ENCODE measurements around the gene CKAP2L.

The CKAP2L gene

DNA sequence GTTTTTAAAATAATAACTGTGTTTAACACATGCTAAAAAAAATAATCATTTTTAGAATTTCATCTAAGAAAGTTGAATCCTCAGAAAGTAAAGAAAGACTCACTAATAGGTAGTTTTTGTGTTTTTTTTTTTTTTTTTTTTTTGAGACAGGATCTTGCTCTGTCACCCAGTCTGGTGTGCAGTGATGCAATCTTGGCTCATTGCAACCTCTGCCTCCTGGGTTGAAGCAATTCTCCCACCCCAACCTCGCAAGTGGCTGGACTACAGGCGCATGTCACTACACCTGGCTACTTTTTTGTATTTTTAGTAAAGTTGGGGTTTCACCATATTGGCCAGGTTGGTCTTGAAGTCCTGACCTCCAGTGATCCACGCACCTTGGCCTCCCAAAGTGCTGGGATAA is 7.1 kb downstream of the CKAP2L start:
- DNase-seq, result no peak

DNA sequence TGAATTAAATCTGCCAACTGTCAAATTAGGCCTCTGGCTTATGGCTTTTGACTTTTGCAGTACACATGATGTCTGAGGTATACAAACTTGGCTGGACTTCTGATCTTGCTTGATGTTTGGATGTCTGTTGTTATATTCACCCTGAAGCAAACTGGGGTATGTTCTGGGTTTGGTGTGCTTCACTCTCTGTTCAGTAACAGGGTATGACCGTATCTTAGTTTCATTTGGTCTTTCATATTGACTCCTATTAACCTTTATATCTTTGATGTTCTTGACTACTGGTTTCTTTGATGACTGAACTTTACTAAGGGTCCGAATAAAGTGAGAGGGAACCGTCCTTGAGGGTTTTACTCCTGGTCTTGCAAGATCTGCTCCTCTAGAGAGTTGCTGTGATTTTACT is 8.2 kb downstream of the CKAP2L start:
- DNase-seq, result no peak

DNA sequence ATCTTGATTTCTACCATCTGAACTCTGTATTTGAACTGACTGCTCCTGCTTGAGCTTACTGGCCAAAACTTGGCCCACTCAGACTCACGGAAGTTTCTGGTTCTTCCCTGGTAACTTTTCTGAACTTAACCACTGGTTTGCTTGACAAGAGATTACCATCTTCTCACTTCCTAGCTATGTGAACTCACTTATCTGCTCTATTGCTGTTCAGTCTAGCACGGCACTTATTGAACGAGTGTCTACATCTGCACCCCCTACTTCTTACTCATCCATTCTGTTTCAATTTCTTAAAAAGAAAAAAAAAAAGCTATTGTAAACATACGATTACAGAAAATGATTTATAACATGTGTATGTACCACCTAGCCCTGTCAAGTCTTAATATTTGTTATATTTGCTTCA is 9.0 kb downstream of the CKAP2L start:
- DNase-seq, result no peak

DNA sequence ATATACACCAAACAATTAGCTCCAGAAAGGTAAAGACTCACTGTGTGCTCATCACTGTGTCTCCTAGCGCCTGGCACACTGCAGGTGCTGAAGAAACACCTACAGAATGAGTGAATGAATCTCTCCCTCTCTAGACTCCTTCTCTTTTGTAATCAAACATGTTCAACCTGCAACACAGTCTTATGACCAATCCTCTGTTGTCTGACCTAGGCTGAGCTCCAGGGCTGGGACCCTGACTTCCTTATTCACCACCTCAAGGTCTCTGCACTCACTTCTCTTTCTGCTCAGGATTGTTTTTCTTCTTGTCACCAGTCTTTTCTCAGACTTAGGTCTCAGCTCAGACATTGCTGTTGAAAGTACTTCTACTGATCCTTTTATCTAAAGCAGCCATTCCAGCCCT is 9.8 kb downstream of the CKAP2L start:
- DNase-seq, result no peak

DNA sequence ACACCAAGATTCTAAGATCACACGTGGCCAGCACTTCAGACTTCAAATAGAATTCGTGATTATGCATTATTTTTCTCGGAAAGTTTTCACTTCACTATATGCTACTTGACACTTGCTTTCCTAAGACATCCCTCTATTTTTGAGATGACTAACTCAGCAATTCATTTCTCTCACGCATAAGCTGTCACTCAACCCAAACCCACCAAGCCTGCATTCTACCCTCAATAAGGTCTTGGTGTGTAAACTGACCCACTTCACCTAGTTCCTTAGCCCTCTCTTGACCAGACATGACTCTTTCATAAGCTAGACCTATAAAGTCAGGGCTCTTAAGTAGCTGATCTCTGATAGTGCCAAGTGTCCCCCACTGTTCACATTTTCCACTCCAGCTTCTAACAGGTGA is 11.7 kb downstream of the CKAP2L start:
- DNase-seq, result no peak

DNA sequence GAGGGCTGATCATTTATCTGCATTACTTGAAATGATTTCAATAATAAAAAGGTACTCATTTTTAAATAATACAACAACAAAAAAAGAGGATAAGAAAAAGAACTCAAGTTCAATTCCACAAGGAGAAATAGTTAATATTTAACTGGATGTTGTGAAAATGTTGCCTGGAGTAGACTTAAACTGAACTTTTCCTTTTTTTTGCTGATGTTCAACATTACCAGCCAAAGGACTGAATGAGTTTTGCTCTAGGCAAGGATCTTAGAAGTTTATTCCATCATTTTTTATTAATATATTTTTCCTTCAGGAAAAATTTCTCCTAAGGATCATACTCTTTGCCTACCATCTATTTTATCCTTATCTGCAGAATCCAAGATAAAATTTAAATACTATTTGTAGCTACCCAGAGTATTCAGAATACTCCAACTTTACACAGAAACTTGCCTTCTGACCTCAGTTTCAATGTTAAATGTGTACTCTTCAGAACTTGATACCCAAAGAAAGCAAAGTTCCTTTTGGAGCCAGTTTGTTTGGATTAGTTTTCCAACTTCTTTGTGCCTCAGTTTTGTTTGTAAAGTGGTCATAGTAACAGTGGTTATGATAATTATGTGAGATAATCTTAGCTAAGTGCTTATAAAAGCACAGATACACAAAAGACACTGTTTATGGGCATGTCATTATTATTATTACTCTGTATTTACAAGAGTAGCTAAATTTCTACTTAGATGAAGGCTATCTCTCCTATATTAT is 12.8 kb downstream of the CKAP2L start:
- DNase-seq, result no peak

DNA sequence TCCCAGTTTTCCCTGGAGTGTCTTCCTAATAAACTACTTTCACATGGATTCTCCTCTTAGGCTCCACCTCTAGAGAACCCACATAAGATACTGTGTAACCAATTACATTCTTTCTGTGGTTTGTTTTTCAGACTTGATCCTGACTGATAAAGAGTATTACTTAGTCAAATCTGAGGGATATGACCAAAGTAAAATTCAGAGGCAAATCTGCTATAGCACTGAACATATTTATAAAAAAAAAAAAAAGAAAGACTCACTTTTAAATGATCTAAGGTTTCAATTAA is 13.9 kb downstream of the CKAP2L start:
- DNase-seq, result no peak

DNA sequence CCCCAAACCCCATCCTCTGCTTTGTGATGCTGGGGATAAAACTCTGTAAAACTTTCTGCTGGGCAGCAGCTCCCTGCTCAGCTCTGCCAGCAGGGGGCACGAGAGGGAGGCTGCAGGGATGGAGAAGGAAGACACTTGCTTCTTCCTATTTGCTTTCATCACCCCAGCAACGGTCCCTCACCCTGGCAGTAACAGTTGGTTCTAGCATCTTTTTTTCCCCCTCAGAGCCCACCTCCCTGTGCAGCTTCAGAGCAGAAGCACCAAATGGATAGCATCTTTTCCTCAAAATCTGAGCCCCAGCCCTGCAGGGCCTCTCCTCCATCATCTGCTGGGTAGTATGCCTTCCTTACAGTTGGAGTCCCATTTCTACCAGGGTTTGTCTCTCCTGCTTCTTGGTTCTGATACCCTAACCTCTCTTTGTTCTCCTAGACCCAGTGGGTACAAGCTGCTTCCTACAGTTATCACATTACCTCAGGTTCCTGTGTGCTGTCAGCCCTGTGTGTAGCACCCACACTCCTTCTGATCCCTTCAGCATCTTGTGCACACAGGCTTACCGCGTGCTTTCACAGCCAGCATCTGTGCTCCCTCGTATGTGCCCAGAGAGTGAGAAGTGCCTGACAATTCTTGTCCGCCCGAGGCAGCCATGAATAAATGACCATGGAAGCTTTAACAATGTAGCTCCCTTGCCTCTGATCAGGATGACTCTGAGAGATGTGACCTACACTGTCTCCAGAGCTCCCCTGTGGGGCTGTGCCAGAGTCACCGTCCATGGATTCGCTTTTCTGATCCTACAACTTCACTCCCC is 14.5 kb downstream of the CKAP2L start:
- peak; percentile 86 for DNase-seq

DNA sequence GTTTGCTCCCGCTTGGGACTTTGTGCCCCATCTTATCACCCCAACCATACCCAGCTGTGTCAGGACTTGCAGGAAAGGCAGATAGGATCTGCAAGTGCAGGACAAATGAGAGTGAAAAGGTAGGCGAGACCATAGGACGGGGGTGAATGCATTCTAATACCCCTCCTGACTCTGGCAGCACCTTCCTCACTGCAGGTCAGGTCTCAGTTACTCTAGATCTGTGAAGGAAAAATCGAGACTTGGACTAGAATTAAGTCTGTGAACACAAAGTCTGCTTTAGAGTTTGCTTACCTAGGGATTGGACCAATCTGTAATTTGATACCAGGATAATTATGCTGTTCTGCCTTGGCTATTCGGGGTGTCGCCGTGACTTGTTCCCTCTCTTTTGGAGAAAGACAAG is 23.9 kb downstream of the CKAP2L start:
- DNase-seq, result no peak

DNA sequence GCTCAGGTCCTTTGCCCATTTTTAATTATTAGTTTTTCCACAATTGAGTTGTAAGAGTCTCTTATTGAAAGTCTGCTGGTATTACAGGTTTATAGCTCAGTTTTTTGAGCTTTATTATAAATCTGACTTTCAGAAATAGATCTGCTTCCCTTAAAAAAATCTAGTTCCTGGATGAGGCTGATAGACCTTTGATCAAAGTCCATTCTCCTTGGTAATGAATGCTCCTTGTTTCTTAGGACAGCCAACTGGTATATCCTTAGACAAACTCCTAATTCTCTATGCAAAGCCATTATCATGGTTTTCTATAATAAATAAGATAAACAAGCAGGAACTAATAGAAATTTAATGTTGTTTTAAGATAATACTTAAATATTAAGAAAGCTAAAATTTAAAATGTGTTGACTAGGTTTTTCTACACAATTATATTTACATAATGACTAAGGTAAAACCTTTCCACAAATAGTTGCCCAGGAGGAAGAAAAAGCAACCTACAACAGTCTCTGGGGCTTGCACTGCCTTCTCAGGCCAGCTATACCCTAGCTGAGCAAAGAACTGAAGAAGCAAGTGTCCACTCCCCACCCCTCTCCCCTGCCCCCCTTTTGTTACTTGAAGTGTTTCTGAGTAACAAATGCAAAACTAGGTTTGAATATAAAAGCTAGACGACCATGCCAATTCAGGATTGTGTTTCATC is 26.7 kb downstream of the CKAP2L start:
- DNase-seq, result no peak

DNA sequence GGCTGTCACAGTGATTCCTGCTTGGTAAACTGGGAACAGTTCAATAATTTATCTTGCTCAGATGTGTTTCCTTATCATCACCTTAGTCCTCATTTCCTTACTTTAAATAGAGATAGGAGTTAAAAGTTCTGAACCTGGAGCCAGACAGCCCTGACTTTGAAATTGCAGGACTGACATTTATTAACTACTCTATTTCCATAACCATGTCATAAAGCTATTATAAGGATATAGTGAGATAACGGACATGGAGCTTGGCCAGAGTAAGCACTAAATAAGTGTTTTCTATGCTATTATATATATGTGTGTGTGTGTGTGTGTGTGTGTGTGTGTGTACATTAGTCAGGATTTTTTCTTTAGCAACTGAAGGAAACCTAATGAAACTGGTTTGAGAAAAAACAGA is 30.5 kb downstream of the CKAP2L start:
- no peak for DNase-seq

DNA sequence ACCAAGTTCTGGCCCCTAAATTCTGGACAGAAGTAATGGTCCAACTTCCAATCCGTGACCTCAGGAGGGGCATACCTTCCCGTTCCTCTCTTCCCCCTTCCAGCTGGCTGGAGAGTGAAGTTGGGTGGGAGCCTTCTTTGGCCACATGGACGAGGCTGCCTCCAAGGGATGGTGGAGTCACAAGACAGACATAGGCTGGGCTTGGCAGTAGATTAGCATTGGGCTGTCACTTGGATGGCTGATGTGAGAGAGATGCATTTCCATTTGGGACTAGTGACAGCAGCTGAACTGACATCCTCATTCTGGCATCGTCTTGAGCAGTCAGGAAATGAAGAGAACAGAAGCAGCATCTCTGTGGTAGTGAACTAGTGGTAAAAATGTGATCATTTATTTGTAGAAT is 31.0 kb downstream of the CKAP2L start:
- DNase-seq, result no peak

DNA sequence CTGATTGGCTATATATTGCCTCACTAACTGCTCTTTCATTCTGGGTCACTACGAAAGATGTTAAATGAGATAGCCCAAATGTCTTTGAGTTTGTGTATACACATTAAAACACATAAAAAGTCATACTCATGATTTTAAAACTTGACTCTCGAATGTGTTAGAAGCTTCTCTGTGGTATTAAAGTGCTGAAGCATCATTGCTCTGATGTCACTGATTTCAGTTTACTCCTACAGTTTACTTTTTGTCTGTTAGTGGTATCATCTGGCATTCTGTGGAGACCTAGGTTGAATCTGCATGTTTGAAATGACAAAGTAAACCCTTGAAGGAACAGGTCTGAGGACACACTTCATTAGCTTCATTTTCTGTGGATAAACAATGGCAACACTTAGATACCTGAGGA is 32.9 kb downstream of the CKAP2L start:
- DNase-seq, result no peak

DNA sequence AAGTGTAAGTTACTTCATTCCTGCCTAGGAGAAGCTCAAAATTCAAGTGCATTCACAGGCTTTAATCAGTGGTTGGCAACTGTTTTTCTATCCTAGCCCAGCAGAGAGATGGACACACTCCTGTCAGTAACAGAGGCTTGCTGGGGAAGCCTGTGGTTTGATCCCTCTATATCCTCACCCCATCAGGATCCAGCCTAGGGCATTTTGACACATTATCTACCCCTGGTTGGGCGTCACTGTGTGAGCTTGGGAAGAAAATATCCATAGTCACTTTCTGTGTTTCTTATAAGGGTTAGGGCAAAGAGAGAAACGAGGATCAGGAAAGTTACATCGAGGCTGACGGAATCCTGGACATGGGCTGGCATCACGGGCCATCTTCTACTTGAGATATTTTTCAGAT is 33.6 kb downstream of the CKAP2L start:
- DNase-seq, result no peak

DNA sequence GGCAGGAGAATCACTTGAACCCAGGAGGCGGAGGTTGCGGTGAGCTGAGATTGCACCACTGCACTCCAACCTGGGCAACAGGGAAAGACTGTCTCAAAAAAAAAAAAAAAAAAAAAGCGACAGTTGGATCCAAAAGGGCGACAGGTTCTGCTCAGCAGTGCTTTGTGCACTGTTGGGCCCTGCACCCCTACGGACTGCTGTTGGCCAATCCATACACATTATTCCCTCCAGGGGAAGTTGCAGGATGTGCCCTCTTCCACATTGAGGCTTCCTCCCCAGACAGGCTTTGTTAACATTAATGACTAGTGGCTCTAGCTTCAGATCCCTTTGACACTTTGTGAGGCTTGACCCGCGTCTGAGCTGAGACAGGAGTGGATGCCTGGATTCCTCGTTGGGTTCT is 34.2 kb downstream of the CKAP2L start:
- DNase-seq, result no peak

DNA sequence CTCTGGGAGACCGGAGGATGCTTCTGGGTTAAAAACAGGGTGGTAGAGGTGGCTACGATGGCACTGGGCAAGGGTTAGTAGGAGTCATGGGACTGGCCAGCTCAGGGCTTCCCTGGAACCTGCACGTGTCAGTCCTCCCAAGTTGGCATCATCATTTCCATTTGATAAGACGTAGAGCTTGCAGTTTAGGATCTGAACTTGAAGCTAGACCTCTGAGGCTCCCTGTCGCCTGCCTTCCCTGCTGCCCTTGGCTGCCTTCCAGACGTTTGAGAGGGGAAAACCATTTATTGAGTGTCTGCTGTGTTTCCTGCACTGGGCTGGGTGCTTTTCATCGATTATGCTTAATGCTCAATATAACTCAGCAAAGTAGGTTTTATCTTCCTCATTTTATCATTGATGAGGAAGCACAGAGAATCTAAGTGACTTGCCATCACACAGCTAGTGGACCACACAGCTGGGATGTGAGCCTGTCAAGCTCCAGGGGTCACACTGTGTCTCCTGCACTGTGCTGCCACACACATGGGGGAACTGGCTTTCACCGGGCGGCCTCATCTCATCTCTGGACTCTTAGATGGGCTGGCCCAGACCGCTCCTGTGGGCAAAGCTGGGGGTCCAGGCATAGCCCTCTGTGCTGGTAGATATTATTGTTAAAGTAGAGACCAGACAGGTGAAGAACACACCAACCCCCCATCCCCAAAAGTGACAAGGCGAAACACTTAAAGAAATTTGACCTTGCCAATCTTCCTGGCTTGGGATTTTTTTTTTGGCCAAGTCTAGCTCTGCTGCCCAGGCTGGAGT is 35.8 kb downstream of the CKAP2L start:
- no peak for DNase-seq

DNA sequence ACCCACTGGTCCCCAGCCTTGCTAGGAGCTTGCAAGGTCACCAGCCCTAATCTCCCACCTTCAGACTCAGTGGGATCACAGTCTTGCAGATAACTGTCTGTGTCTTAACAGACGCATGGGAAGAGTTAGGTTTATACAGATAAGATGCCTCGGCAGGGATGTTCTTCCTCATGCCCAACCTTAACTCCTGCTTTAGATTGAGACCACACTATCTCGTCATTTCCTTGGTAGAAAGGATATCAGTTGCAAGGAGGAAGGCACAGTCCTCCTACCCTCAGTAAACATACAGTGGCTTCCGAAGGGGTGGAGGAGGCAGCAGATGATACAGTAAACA is 36.4 kb downstream of the CKAP2L start:
- DNase-seq, result no peak

DNA sequence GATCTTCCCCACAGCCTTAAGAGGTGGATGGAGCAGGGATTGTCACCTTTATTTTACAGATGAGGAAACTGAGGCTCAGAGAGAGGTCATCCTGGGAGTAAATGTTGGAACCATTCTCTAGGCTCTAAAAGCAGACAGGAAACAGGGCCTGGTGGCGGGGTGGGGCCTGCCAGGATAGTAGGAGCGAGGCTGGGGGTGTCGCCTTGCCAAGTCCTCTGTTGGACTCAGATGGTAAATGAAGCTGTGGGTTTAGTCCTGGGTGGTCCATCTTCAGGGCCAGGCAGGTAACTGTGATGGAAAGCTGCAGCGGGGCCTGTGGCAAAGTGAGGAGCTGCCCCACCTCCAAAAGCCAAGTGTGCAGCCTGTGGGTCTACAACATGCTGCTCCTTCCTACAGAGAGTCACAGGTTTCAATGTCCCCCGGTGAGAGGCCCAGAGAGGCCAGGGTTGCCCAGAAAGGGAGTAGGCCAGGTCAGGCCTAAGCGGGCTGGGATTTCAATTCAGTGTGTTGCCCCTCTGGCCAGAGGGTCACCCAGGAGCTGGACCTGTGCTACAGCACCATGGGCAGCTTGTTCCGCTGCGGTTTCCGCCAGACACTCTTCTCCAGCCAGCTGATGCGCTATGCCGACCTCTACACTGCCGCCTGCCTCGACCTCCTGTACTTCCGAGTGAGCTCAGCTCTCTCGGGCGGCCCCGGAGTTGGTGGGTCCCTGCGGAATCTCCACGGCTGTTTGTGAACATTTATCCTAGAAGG is 37.0 kb downstream of the CKAP2L start:
- DNase-seq, result no peak

DNA sequence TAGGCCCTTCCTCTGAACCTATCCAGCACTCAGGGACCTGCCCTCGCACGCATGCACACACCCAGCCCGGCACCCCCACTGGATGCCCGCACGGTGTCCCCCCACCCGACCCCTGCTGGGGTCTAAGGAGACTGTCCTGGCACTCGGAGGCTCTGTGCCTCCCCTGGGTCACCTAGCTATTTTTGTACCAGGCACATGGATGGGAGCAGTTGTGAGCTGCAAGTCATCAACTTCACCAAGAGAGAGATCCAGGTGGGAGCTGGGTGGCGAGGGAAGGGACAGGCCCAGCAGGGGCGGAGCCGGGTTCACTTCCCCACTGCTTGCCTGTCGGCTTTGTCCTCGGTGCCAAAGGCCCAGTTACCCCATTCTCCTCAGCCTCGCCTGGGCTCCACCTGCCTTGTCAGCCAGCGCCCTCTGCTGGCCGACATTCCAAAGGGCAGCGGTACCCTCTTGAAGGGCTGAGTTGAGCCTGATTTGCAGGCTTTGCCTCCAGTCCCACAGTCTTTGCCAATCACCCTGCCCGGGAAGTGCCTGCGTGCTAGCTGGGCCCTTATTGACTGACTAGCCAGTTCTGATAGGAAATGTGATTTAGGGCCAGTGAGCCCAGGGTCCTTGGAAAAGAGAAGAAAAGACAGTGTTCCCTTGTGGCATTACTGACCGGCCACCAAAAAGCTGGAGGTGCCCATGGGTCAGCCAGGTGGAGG is 37.8 kb downstream of the CKAP2L start:
- peak; percentile 88 for DNase-seq

DNA sequence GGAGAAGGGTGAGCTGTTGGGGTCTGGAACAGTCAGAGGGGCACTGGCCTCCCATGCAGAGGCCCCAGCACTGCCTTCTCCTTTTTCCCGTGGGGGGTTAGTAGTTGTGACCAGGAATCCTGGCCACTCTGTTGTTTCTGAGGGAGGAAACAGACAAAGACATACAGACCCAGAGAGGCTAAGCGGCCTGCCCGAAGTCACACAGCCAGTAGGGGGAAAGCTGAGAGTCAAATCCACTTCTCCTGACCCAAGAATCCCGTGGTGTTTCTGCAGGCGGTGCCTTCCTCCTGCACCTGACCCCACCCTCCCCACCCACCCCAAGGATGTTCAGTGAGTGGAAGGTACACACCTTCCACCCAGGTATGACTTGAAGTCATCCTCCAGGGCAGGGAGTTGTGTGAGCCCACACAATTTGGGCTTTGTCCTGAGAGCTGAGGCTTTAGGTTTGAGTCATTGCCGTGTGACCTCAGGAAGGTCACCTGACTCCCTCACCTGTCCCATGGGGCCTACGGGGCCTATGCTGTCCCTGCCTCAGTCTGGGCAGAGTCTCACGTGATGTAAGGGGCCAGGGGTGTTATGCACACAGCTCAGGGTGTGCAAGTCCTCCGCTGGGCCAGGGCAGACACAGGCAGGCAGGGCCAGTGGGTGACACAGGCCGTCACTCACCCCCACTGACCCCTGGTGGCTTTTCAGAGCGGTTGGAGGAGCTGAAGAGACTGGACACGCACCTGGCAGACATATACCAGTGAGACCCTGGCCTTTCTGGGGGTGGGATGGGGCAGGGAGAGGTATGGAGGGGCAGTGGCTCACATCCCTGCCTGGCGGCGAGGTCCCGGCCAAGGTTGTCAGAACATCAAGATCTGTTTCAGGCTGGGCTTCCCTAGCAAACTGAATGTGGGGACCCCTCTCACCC is 38.6 kb downstream of the CKAP2L start:
- DNase-seq, result no peak

Measured in stimulated activated CD4-positive, alpha-beta T cell treated with anti-CD3 and anti-CD28 coated beads, Interleukin-4, amount 100 ng/mL, for 1 hour (primary cell).